Calu3 (cell line): Measurements from ENCODE around the gene TBC1D9. TPM values are rescaled to one million over a fixed set of nuclear protein-coding genes. Genes with fewer than 3 reads are reported as not detected.

Source experiments
- BruUV-seq: library from RNA; stranded (reverse); fragments of 400-500 nt; replicated peaks from 2 replicates; lab custom pipeline; 2021; lab: Mats Ljungman, UMichigan
- CTCF ChIA-PET: fragments of 300-600 bp; sonication (Branson Sonifier 250); formaldehyde crosslinking; loops from one replicate; lab custom pipeline; 2022; ENCODE audit warnings: antibody characterized with exemption; lab: Charles Lee
- DNase-seq: peaks from one replicate; pipeline ENCODE4 v3.0.0; 2022
- H3K27ac Mint-ChIP-seq: one replicate; pipeline ENCODE4 v1.8.0; 2022; ENCODE audit warnings: mixed read lengths; ENCODE audit not compliant: unreplicated experiment
- H3K27me3 Mint-ChIP-seq: one replicate; pipeline ENCODE4 v1.8.0; 2022; ENCODE audit warnings: mixed read lengths; ENCODE audit not compliant: unreplicated experiment
- H3K36me3 Mint-ChIP-seq: one replicate; pipeline ENCODE4 v1.8.0; 2022; ENCODE audit warnings: mild to moderate bottlenecking, moderate library complexity, mixed read lengths; ENCODE audit not compliant: insufficient read depth, unreplicated experiment
- H3K4me1 Mint-ChIP-seq: one replicate; pipeline ENCODE4 v1.8.0; 2022; ENCODE audit warnings: mild to moderate bottlenecking, low read depth, mixed read lengths; ENCODE audit not compliant: unreplicated experiment
- H3K4me3 Mint-ChIP-seq: one replicate; pipeline ENCODE4 v1.8.0; 2022; ENCODE audit warnings: mild to moderate bottlenecking, low read depth, moderate library complexity, mixed read lengths; ENCODE audit not compliant: unreplicated experiment
- H3K9me3 Mint-ChIP-seq: one replicate; pipeline ENCODE4 v1.8.0; 2022; ENCODE audit warnings: low read depth, mixed read lengths; ENCODE audit not compliant: unreplicated experiment
- CTCF ChIP-seq: fragments of 200-600 bp; IDR thresholded peaks from one replicate; pipeline ENCODE4 v1.8.0; 2022; ENCODE audit warnings: antibody characterized with exemption; ENCODE audit not compliant: unreplicated experiment
- intact Hi-C: fragments of 100-400 bp; cut with micrococcal nuclease; formaldehyde crosslinking; loops from one replicate; pipeline ENCODE4 v1.10.0; 2022; ENCODE audit not compliant: unreplicated experiment
- total RNA-seq: library from RNA; stranded (reverse); gene quantifications from 2 replicates; pipeline ENCODE4 v1.2.3, GENCODE V29; 2022

TBC1D9 gene
- total RNA-seq, 1 experiment from 2014 or later = 9.4 TPM

GRCh38 chr4:140776556-140776955 is 20.4 kb upstream of the TBC1D9 start:
- Mint-ChIP-seq H3K36me3 (no peaks in the 10 kb centered on the region), H3K4me1 (no peaks in the 10 kb centered on the region), H3K4me3 (no peak overlapping the region), H3K27me3 (peaks cover 15% of the 10 kb centered on the region), H3K27ac (no peak overlapping the region), H3K9me3 (no peaks in the 10 kb centered on the region)
- no TSS peak for BruUV-seq
- DNase-seq = no peak
- TF ChIP-seq CTCF = no peak
- CTCF ChIA-PET = no interaction called here
- intact Hi-C loops = no loop called here

- Mint-ChIP-seq H3K4me1 (no peaks in the 10 kb centered on the region), H3K27ac (no peak overlapping the region), H3K36me3 (no peaks in the 10 kb centered on the region), H3K9me3 (no peaks in the 10 kb centered on the region), H3K4me3 (no peak overlapping the region), H3K27me3 (peaks cover 15% of the 10 kb centered on the region)
- intact Hi-C loops = no loop called here
- CTCF ChIA-PET = no interaction called here
- TF ChIP-seq CTCF = no peak
- BruUV-seq = no TSS peak
- DNase-seq = no peak
Observed at GRCh38 chr4:140774956-140775355, 18.8 kb upstream of the TBC1D9 start.

DNA sequence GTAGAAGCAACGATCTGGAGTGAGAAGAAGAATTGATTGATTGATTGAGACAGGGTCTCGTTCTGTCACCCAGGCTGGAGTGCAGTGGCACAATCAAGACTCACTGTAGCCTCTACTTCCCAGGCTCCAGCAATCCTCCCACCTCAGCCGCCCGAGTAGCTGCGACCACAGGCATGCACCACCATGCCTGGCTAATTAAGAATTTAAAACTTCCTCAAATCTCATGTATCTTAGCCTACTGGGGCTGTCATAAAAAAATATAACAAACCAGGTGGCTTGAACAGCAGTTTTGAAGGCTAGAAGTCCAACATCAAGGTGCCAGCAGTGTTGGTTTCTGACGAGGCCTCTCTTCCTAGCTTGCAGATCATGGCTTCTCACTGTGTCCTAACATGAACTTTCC is 18.3 kb upstream of the TBC1D9 start:
- Mint-ChIP-seq H3K27ac (no peak overlapping the region), H3K27me3 (peaks cover 15% of the 10 kb centered on the region), H3K4me3 (no peak overlapping the region), H3K36me3 (no peaks in the 10 kb centered on the region), H3K4me1 (no peaks in the 10 kb centered on the region), H3K9me3 (no peaks in the 10 kb centered on the region)
- no peak for DNase-seq
- CTCF ChIA-PET = no interaction called here
- no peak for TF ChIP-seq CTCF
- intact Hi-C loops = no loop called here
- no TSS peak for BruUV-seq

- Mint-ChIP-seq H3K36me3 (no peaks in the 10 kb centered on the region), H3K27me3 (no peaks in the 10 kb centered on the region), H3K4me1 (no peaks in the 10 kb centered on the region), H3K9me3 (no peaks in the 10 kb centered on the region), H3K4me3 (no peak overlapping the region), H3K27ac (no peak overlapping the region)
- DNase-seq = no peak
- intact Hi-C loops = no loop called here
- TF ChIP-seq CTCF = no peak
- BruUV-seq = no TSS peak
- CTCF ChIA-PET = no interaction called here
Observed at GRCh38 chr4:140769209-140769608, 13.0 kb upstream of the TBC1D9 start.
